Heart left ventricle (tissue), 16 donors: ENCODE results near the gene TYSND1. TPM values are rescaled to one million over a fixed set of nuclear protein-coding genes. Genes with fewer than 3 reads are reported as not detected.

Experiments used
- ATAC-seq, 4 donors: fragments of 200-7000 bp; cut with Tn5 transposase; one replicate each; pipeline ENCODE4 v1.9.1; 2020 to 2022; ENCODE audit warnings: moderate library complexity in 4 of 4, mild to moderate bottlenecking in 3 of 4, moderate number of reproducible peaks in 1 of 4
- DNase-seq, 5 donors: peaks; one replicate each; pipeline ENCODE4 v3.0.0-alpha.2; 2020
- H3K27ac ChIP-seq, 12 donors: fragments of 200-600 bp; sonication (generic) in 4 of 12; one replicate each; pipeline versions ENCODE4 v1.5.0 to v1.8.0; 2016 to 2022; ENCODE audit warnings: mild to moderate bottlenecking in 2 of 12
- H3K27me3 ChIP-seq, 9 donors: fragments of 200-600 bp; sonication (generic) in 2 of 9; one replicate each; pipeline versions ENCODE4 v1.5.1 to v1.8.0; 2016 to 2022; ENCODE audit warnings: mild to moderate bottlenecking in 3 of 9
- H3K36me3 ChIP-seq, 9 donors: fragments of 200-600 bp; sonication (generic) in 2 of 9; one replicate each; pipeline versions ENCODE4 v1.5.0 to v1.8.0; 2018 to 2022; ENCODE audit warnings: mild to moderate bottlenecking in 2 of 9
- H3K4me1 ChIP-seq, 12 donors: fragments of 200-600 bp; sonication (generic) in 4 of 12; one replicate each; pipeline versions ENCODE4 v1.5.0 to v1.8.0; 2016 to 2022; ENCODE audit warnings: mild to moderate bottlenecking in 3 of 12
- H3K4me3 ChIP-seq, 12 donors: fragments of 200-600 bp; sonication (generic) in 4 of 12; one replicate each; pipeline versions ENCODE4 v1.5.0 to v1.8.0; 2017 to 2022; ENCODE audit warnings: mild to moderate bottlenecking in 9 of 12, moderate library complexity in 4 of 12
- H3K9me3 ChIP-seq, 12 donors: fragments of 200-600 bp; sonication (generic) in 4 of 12; one replicate each; pipeline versions ENCODE4 v1.5.0 to v1.8.0; 2016 to 2022; ENCODE audit warnings: mild to moderate bottlenecking in 1 of 12
- CTCF ChIP-seq, 12 donors: fragments of 200-600 bp; sonication (generic) in 4 of 12; IDR thresholded peaks; one replicate each; pipeline versions ENCODE4 v1.5.0 to v1.8.0; 2018 to 2022; ENCODE audit warnings: antibody characterized with exemption in 12 of 12, mild to moderate bottlenecking in 5 of 12
- POLR2A ChIP-seq, 2 donors: fragments of 450-650 bp; IDR thresholded peaks; one replicate each; pipeline ENCODE4 v1.6.1; 2017; ENCODE audit warnings: antibody characterized with exemption in 2 of 2, mild to moderate bottlenecking in 2 of 2, moderate library complexity in 2 of 2
- WGBS, 4 donors: extraction: QIAGEN DNeasy Blood & Tissue Kit in 2 of 4; methylation state at CpG; one replicate each; pipeline versions ENCODE4 v1.1.5 to v1.1.7; 2013 to 2018; 5-methylcytosine and 5-hydroxymethylcytosine counted together
- intact Hi-C, 10 donors: fragments of 100-400 bp; cut with DNase I; formaldehyde crosslinking; loops; one replicate each; pipeline versions ENCODE4 v1.11.1 to v1.14.2; 2022
- polyA plus RNA-seq, 2 donors: library from polyadenylated mRNA; stranded (reverse); fragments of 200-250 nt; gene quantifications; one replicate each; pipeline ENCODE4 v1.2.3, GENCODE V29; 2013
- total RNA-seq, 9 donors: library from RNA; depleted of rRNA in 2 of 9; stranded (reverse); fragments of >200 nt in 2 of 9; fragmentation: NEBNext Ultra II Directional in 3 of 9; extraction: Animal tissue kit (Norgen Biotek cat#: 25700) in 3 of 9; gene quantifications; one replicate each; pipeline versions ENCODE4 v1.1.0 to v1.2.4, GENCODE V29; 2016 to 2023
- donor health status: ischemic (EF 13 %, LVEDD 7.1; RV severe dilation, severe dysfunction).
- donor health status: healthy with polysubstance abuse.
- donor health status: DM: no; HTN: yes; CAD: no.
- donor health status: DM: no; HTN: no; CAD: no.
- donor health status: ischemic (EF 25% LVEDD 6.9; RV normal size, moderate dysfunction).
- donor health status: ischemic (EF 25% LVEDD 5.7; RV mildly dilated, moderate dysfunction).
- donor health status: healthy.
- donor health status: DM: yes; HTN: yes; CAD: no.
- donor health status: ischemic (EF 35%, LVEDD 5.7; RV mildly dilated, moderate dysfunction).
- donor health status: nonischemic (EF 11% LVEDD 7.7; RV severe dilation, severe dysfunction).
- donor health status: DM: yes; HTN: yes; CAD: no.
- donor health status: PGD.
- donor health status: ischemic (EF 29% LVEDD 5.4; RV normal size, mild dysfunction).
- donor health status: nonischemic (EF 23%, LVEDD 6.1; RV moderate dilation, normal function).

The TYSND1 gene
- total and polyA plus RNA-seq, 11 donors, result 2.5 to 9.6 (median 5.1) TPM

GRCh38 chr10:70094250-70094649 is 52.2 kb downstream of the TYSND1 start:
- Histone ChIP-seq H3K9me3 (no peaks in the 10 kb centered on the region), H3K4me1 (no peaks in the 10 kb centered on the region), H3K27me3 (no peaks in the 10 kb centered on the region), H3K36me3 (peaks cover 0 to 76% (median 44%) of the 10 kb centered on the region in 9 donors), H3K4me3 (peak overlapping the region in 1 of 12 donors; percentile 13), H3K27ac (no peak overlapping the region)
- ATAC-seq, result no peak
- 92 to 97% (median 93%) methylated on average over 2 of the region's 2 CpGs for WGBS, 4 donors
- no peak for DNase-seq
- TF ChIP-seq POLR2A (IDR thresholded peaks at IDR 0.05) (no peak), CTCF (IDR thresholded peaks at IDR 0.05) (no peak)
- intact Hi-C loops, result no loop called here

- ATAC-seq (no peak), DNase-seq (no peak)
- H3K36me3 ChIP-seq, result peaks cover 0 to 69% (median 39%) of the 10 kb centered on the region in 9 donors
- no peaks in the 10 kb centered on the region for H3K4me1 ChIP-seq
- no peaks in the 10 kb centered on the region for H3K9me3 ChIP-seq
- H3K27ac ChIP-seq, result peak overlapping the region in 1 of 12 donors; percentile 13
- WGBS, 4 donors, result 91 to 97% (median 94%) methylated on average over 9 of the region's 9 CpGs
- H3K4me3 ChIP-seq, result peak overlapping the region in 1 of 12 donors; percentile 13
- no peak for TF ChIP-seq CTCF (IDR thresholded peaks at IDR 0.05)
- TF ChIP-seq POLR2A (IDR thresholded peaks at IDR 0.05), result no peak
- intact Hi-C loops, result no loop called here
- no peaks in the 10 kb centered on the region for H3K27me3 ChIP-seq
These were observed 53.1 kb downstream of the TYSND1 start for GRCh38 chr10:70093335-70093944.

- Histone ChIP-seq H3K27me3 (no peaks in the 10 kb centered on the region), H3K36me3 (peaks cover 0 to 65% (median 39%) of the 10 kb centered on the region in 9 donors), H3K9me3 (no peaks in the 10 kb centered on the region), H3K4me3 (peak overlapping the region in 1 of 12 donors; percentile 21), H3K4me1 (no peaks in the 10 kb centered on the region), H3K27ac (peak overlapping the region in 1 of 12 donors; percentile 0)
- intact Hi-C loops, result no loop called here
- TF ChIP-seq POLR2A (IDR thresholded peaks at IDR 0.05), result no peak
- TF ChIP-seq CTCF (IDR thresholded peaks at IDR 0.05), result no peak
- no peak for ATAC-seq
- no peak for DNase-seq
- WGBS, 4 donors, result 93 to 95% (median 94%) methylated on average over 7 of the region's 7 CpGs
These were observed 54.1 kb downstream of the TYSND1 start for GRCh38 chr10:70092389-70092718.

GRCh38 chr10:70090951-70091350 is 55.5 kb downstream of the TYSND1 start:
- ATAC-seq (no peak), DNase-seq (no peak)
- WGBS, 4 donors, result 95 to 97% (median 96%) methylated on average over 5 of the region's 5 CpGs
- TF ChIP-seq CTCF (IDR thresholded peaks at IDR 0.05) (no peak), POLR2A (IDR thresholded peaks at IDR 0.05) (no peak)
- no peaks in the 10 kb centered on the region for H3K9me3 ChIP-seq
- H3K27me3 ChIP-seq, result no peaks in the 10 kb centered on the region
- H3K4me1 ChIP-seq, result peaks cover 0 to 3% (median 0%) of the 10 kb centered on the region in 12 donors
- no peak overlapping the region for H3K4me3 ChIP-seq
- peaks cover 0 to 58% (median 39%) of the 10 kb centered on the region in 9 donors for H3K36me3 ChIP-seq
- intact Hi-C loops, result no loop called here
- no peak overlapping the region for H3K27ac ChIP-seq
